Measurements from ENCODE around the gene HRH1.

Gene HRH1

DNA sequence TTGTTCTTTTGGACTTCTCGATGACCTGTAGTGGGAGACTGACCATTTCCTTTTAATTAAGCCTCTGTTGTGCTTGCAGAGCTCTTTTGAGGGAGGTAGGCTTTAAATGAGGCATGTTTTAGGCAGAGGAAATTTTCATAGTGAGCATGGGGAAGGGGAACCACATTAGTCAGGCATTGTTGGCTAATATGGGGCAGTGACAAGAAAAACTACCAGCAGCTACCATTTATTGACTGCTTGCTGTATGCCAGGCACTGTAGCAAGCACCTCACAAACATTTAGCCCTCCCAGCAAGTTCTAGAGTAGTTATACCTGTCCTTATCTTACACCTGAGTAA lies 128.8 kb downstream of the HRH1 start:
- no peaks in the 10 kb centered on the region for H3K9me3 ChIP-seq (ENCODE audit: low read length)
- H3K36me3 ChIP-seq (ENCODE audit: insufficient read depth, low read length): peaks cover 28% of the 10 kb centered on the region; the same call in 1 of the 2 replicates
- H3K4me2 ChIP-seq (ENCODE audit: low read length): no peak overlapping the region
- TF ChIP-seq, protein P1, sequence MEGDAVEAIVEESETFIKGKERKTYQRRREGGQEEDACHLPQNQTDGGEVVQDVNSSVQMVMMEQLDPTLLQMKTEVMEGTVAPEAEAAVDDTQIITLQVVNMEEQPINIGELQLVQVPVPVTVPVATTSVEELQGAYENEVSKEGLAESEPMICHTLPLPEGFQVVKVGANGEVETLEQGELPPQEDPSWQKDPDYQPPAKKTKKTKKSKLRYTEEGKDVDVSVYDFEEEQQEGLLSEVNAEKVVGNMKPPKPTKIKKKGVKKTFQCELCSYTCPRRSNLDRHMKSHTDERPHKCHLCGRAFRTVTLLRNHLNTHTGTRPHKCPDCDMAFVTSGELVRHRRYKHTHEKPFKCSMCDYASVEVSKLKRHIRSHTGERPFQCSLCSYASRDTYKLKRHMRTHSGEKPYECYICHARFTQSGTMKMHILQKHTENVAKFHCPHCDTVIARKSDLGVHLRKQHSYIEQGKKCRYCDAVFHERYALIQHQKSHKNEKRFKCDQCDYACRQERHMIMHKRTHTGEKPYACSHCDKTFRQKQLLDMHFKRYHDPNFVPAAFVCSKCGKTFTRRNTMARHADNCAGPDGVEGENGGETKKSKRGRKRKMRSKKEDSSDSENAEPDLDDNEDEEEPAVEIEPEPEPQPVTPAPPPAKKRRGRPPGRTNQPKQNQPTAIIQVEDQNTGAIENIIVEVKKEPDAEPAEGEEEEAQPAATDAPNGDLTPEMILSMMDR (IDR thresholded peaks at IDR 0.05; ENCODE audit: low read length): no peak
- no peak for TF ChIP-seq EZH2 (IDR thresholded peaks at IDR 0.05; ENCODE audit: borderline replicate concordance, low read length)
- no peak overlapping the region for H3K4me3 ChIP-seq (ENCODE audit: low read depth, low read length, poor library complexity, severe bottlenecking)
- no peak overlapping the region for H3K9ac ChIP-seq (ENCODE audit: low read length)
- no peaks in the 10 kb centered on the region for H4K20me1 ChIP-seq (ENCODE audit: insufficient read depth, low read length)
- no peaks in the 10 kb centered on the region for H3K79me2 ChIP-seq (ENCODE audit: insufficient read depth, low read length)
- H2AFZ ChIP-seq (ENCODE audit: low read length): no peak overlapping the region
- no peak overlapping the region for H3K27ac ChIP-seq (ENCODE audit: low read depth, low read length, poor library complexity, severe bottlenecking)
- H3F3A ChIP-seq (ENCODE audit: insufficient read depth, low read length): no peaks in the 10 kb centered on the region
- no peaks in the 10 kb centered on the region for H3K9me2 ChIP-seq (ENCODE audit: low read depth, low read length)
- no peaks in the 10 kb centered on the region for H3K27me3 ChIP-seq (ENCODE audit: insufficient read depth, low read length)
- H3K4me1 ChIP-seq (ENCODE audit: insufficient read depth, low read length, severe bottlenecking): peaks cover 7% of the 10 kb centered on the region

DNA sequence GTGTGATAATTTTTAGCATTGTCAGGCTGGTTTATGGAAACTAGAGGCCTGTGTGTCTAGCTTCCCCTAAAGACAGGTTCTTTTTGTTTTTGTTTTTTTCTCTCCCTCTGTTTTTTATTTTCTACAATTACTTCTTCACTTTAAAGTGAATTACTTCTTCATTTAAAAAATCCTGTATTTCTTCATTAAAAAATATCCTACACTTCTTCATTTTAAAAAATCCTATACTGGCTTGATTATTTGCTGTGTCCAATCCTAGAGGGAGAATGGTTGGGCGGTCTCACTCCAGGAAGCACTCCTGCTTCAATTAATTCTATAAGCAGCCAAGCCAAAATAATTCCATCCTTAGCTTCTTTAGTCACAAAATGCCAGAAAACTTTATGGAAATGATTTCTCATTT lies 129.7 kb downstream of the HRH1 start:
- Histone ChIP-seq H3K9me3 (ENCODE audit: low read length) (no peaks in the 10 kb centered on the region), H3K9ac (ENCODE audit: low read length) (no peak overlapping the region), H3K79me2 (ENCODE audit: insufficient read depth, low read length) (no peaks in the 10 kb centered on the region), H3K4me3 (ENCODE audit: low read depth, low read length, poor library complexity, severe bottlenecking) (no peak overlapping the region), H2AFZ (ENCODE audit: low read length) (no peak overlapping the region), H3K9me2 (ENCODE audit: low read depth, low read length) (no peaks in the 10 kb centered on the region), H3K4me2 (ENCODE audit: low read length) (no peak overlapping the region), H3K4me1 (ENCODE audit: insufficient read depth, low read length, severe bottlenecking) (peaks cover 16% of the 10 kb centered on the region), H3K36me3 (ENCODE audit: insufficient read depth, low read length) (peaks cover 28% of the 10 kb centered on the region; the same call in 1 of the 2 replicates), H3F3A (ENCODE audit: insufficient read depth, low read length) (no peaks in the 10 kb centered on the region), H4K20me1 (ENCODE audit: insufficient read depth, low read length) (no peaks in the 10 kb centered on the region), H3K27ac (ENCODE audit: low read depth, low read length, poor library complexity, severe bottlenecking) (no peak overlapping the region), H3K27me3 (ENCODE audit: insufficient read depth, low read length) (no peaks in the 10 kb centered on the region)
- TF ChIP-seq, protein P1 (IDR thresholded peaks at IDR 0.05; ENCODE audit: low read length): no peak
- TF ChIP-seq EZH2 (IDR thresholded peaks at IDR 0.05; ENCODE audit: borderline replicate concordance, low read length): no peak

DNA sequence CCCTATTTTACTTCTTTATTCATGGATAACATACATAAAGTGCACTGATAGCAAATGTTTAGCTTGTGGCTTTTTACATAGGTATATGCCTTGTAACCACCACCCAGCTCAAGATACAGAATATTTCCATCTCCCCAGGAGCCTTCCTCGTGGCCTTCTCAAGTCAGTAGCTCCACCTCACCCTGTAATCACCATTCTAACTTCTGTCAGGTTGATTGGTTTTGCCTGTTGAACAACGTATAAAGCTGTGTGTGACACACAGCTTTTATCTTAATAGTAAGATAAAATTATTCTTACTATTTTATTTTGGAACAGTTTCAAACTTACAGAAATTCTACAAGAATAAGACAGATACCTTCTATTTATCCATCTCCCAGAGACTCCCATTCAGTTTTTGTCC lies 131.2 kb downstream of the HRH1 start:
- TF ChIP-seq, protein P1 (IDR thresholded peaks at IDR 0.05; ENCODE audit: low read length): no peak
- no peak for TF ChIP-seq EZH2 (IDR thresholded peaks at IDR 0.05; ENCODE audit: borderline replicate concordance, low read length)
- H3K4me2 ChIP-seq (ENCODE audit: low read length): no peak overlapping the region
- H3K9me3 ChIP-seq (ENCODE audit: low read length): no peaks in the 10 kb centered on the region
- no peaks in the 10 kb centered on the region for H3K9me2 ChIP-seq (ENCODE audit: low read depth, low read length)
- H3K4me1 ChIP-seq (ENCODE audit: insufficient read depth, low read length, severe bottlenecking): peaks cover 23% of the 10 kb centered on the region
- peaks cover 34% of the 10 kb centered on the region; the same call in 1 of the 2 replicates for H3K36me3 ChIP-seq (ENCODE audit: insufficient read depth, low read length)
- no peak overlapping the region for H3K4me3 ChIP-seq (ENCODE audit: low read depth, low read length, poor library complexity, severe bottlenecking)
- H3K27me3 ChIP-seq (ENCODE audit: insufficient read depth, low read length): no peaks in the 10 kb centered on the region
- no peak overlapping the region for H2AFZ ChIP-seq (ENCODE audit: low read length)
- H3K9ac ChIP-seq (ENCODE audit: low read length): no peak overlapping the region
- no peaks in the 10 kb centered on the region for H3K79me2 ChIP-seq (ENCODE audit: insufficient read depth, low read length)
- H4K20me1 ChIP-seq (ENCODE audit: insufficient read depth, low read length): no peaks in the 10 kb centered on the region
- no peaks in the 10 kb centered on the region for H3F3A ChIP-seq (ENCODE audit: insufficient read depth, low read length)
- no peak overlapping the region for H3K27ac ChIP-seq (ENCODE audit: low read depth, low read length, poor library complexity, severe bottlenecking)
